Measurements from ENCODE around the gene MTERF4.
"Not testable (repeated sequence)": the region's sequence is repeated elsewhere in the genome, so short reads cannot be mapped to it uniquely, and the experiment has no call there.

The MTERF4 gene

GRCh38 chr2:241112046-241112445, 10.0 kb upstream of the MTERF4 start:
- DNase-seq (ENCODE audit: insufficient read length, low spot score) (no peak), FAIRE-seq (no peak)

- DNase-seq (ENCODE audit: insufficient read length, low spot score) (no peak), FAIRE-seq (peak; percentile 84)
These were observed 9.3 kb upstream of the MTERF4 start for GRCh38 chr2:241111440-241111805.

- peak; percentile 71 for FAIRE-seq
- DNase-seq (ENCODE audit: insufficient read length, low spot score), result no peak
These were observed 8.7 kb upstream of the MTERF4 start for GRCh38 chr2:241110607-241111439.

GRCh38 chr2:241110089-241110606, 8.1 kb upstream of the MTERF4 start:
- no peak for DNase-seq (ENCODE audit: insufficient read length, low spot score)
- FAIRE-seq, result no peak

GRCh38 chr2:241109210-241110088, 7.4 kb upstream of the MTERF4 start:
- peak; percentile 21 for FAIRE-seq
- DNase-seq (ENCODE audit: insufficient read length, low spot score), result no peak

GRCh38 chr2:241108271-241109209, 6.5 kb upstream of the MTERF4 start:
- no peak for FAIRE-seq
- no peak for DNase-seq (ENCODE audit: insufficient read length, low spot score)

GRCh38 chr2:241107031-241107783, 5.1 kb upstream of the MTERF4 start:
- DNase-seq (ENCODE audit: insufficient read length, low spot score) (no peak), FAIRE-seq (no peak)

- FAIRE-seq, result no peak
- DNase-seq (ENCODE audit: insufficient read length, low spot score), result no peak
These were observed 3.6 kb upstream of the MTERF4 start for GRCh38 chr2:241105641-241106040.

GRCh38 chr2:241104611-241105010, 2.5 kb upstream of the MTERF4 start:
- FAIRE-seq; DNase-seq (ENCODE audit: insufficient read length, low spot score): not testable (repeated sequence)

- DNase-seq (ENCODE audit: insufficient read length, low spot score) (no peak), FAIRE-seq (peak; percentile 73)
These were observed 1.1 kb upstream of the MTERF4 start for GRCh38 chr2:241103176-241103595.

- FAIRE-seq (peak; percentile 47), DNase-seq (ENCODE audit: insufficient read length, low spot score) (no peak)
These were observed 2.8 kb downstream of the MTERF4 start for GRCh38 chr2:241099246-241099645.

GRCh38 chr2:241096979-241097378, 5.1 kb downstream of the MTERF4 start:
- FAIRE-seq, result peak; percentile 55
- no peak for DNase-seq (ENCODE audit: insufficient read length, low spot score)

- no peak for DNase-seq (ENCODE audit: insufficient read length, low spot score)
- FAIRE-seq, result no peak
These were observed 6.3 kb downstream of the MTERF4 start for GRCh38 chr2:241095594-241096290.

- no peak for FAIRE-seq
- DNase-seq (ENCODE audit: insufficient read length, low spot score), result no peak
These were observed 7.1 kb downstream of the MTERF4 start for GRCh38 chr2:241094924-241095420.

- no peak for DNase-seq (ENCODE audit: insufficient read length, low spot score)
These were observed 7.9 kb downstream of the MTERF4 start for GRCh38 chr2:241094172-241094571.

GRCh38 chr2:241093133-241093781, 8.8 kb downstream of the MTERF4 start:
- not testable (repeated sequence) for DNase-seq (ENCODE audit: insufficient read length, low spot score)

More at GRCh38 chr2:241094172-241094571, 7.9 kb downstream of the MTERF4 start:
- peak; percentile 28 for FAIRE-seq

GRCh38 chr2:241092677-241093076, 9.4 kb downstream of the MTERF4 start:
- FAIRE-seq (no peak), DNase-seq (ENCODE audit: insufficient read length, low spot score) (no peak)

More at GRCh38 chr2:241093133-241093781, 8.8 kb downstream of the MTERF4 start:
- FAIRE-seq, result not testable (repeated sequence)
